Tibial nerve (tissue), 4 donors: Measurements from ENCODE around the gene MSRB1.

Experiments used
- EP300 ChIP-seq, 2 donors: sonication (generic); formaldehyde crosslinking; IDR thresholded peaks; one replicate each; pipeline ENCODE4 v1.6.1; 2017; ENCODE audit warnings: antibody characterized with exemption in 2 of 2, mild to moderate bottlenecking in 1 of 2
- POLR2A ChIP-seq, 2 donors: fragments of 450-650 bp; IDR thresholded peaks; one replicate each; pipeline ENCODE4 v1.6.1; 2017; ENCODE audit warnings: antibody characterized with exemption in 2 of 2, mild to moderate bottlenecking in 2 of 2, moderate library complexity in 2 of 2
- TF ChIP-seq, protein P1 (sequence below), 5 experiments: fragments of 200-600 bp in 3 of 5; fragments of 450-650 bp in 2 of 5; sonication (generic) in 3 of 5; IDR thresholded peaks; one replicate each; pipeline ENCODE4 v1.5.1; 2016 to 2019; ENCODE audit warnings: antibody characterized with exemption in 5 of 5, mild to moderate bottlenecking in 3 of 5, moderate library complexity in 2 of 5

DNA sequence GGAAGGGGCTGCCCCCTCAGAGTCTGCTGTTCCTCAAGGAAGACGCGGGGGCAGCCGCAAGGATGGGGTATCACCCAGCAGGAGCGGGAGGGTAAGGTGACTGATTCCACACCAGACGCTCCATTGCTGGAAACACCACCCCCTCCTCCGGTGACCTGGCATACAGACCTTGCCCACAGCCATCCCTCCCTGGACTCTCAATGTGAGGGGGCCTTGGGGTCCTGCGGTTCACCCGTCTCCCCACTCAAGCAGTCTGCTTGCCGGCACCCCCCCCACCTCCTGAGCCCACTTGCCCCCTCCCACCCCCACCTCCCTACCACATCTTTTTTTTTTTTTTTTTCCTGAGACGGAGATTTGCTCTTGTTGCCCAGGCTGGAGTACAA is 12.7 kb downstream of the MSRB1 start:
- TF ChIP-seq POLR2A (IDR thresholded peaks at IDR 0.05), result no peak
- TF ChIP-seq EP300 (IDR thresholded peaks at IDR 0.05), result no peak
- TF ChIP-seq, protein P1, sequence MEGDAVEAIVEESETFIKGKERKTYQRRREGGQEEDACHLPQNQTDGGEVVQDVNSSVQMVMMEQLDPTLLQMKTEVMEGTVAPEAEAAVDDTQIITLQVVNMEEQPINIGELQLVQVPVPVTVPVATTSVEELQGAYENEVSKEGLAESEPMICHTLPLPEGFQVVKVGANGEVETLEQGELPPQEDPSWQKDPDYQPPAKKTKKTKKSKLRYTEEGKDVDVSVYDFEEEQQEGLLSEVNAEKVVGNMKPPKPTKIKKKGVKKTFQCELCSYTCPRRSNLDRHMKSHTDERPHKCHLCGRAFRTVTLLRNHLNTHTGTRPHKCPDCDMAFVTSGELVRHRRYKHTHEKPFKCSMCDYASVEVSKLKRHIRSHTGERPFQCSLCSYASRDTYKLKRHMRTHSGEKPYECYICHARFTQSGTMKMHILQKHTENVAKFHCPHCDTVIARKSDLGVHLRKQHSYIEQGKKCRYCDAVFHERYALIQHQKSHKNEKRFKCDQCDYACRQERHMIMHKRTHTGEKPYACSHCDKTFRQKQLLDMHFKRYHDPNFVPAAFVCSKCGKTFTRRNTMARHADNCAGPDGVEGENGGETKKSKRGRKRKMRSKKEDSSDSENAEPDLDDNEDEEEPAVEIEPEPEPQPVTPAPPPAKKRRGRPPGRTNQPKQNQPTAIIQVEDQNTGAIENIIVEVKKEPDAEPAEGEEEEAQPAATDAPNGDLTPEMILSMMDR (IDR thresholded peaks at IDR 0.05), result no peak
